Epithelial cell of proximal tubule (primary cell): ENCODE data around the gene PELI2. TPM values are rescaled to one million over a fixed set of nuclear protein-coding genes. Genes with fewer than 3 reads are reported as not detected.
A peak's percentile ranks its signal among the peaks of the same experiment; 100 is the strongest.

ENCODE experiments used
- DNase-seq: peaks from one replicate; pipeline ENCODE4 v3.0.0-alpha.2; 2011; ENCODE audit warnings: low read depth
- H3K4me3 ChIP-seq: 2 replicates; pipeline ENCODE4 v1.5.1; 2011; ENCODE audit warnings: low read depth, mild to moderate bottlenecking, low read length
- total RNA-seq: library from RNA; depleted of rRNA; stranded (reverse); fragments of >200 nt; gene quantifications from 2 replicates; pipeline ENCODE4 v1.2.3, GENCODE V29; 2015
- TF ChIP-seq, protein P1 (sequence below): conservative IDR thresholded peaks from 2 replicates; pipeline ENCODE4 v1.5.1; 2012; ENCODE audit warnings: low read depth, mild to moderate bottlenecking, low read length

Gene PELI2
- total RNA-seq, 1 donor from 2014 or later = 6.6 TPM

DNA sequence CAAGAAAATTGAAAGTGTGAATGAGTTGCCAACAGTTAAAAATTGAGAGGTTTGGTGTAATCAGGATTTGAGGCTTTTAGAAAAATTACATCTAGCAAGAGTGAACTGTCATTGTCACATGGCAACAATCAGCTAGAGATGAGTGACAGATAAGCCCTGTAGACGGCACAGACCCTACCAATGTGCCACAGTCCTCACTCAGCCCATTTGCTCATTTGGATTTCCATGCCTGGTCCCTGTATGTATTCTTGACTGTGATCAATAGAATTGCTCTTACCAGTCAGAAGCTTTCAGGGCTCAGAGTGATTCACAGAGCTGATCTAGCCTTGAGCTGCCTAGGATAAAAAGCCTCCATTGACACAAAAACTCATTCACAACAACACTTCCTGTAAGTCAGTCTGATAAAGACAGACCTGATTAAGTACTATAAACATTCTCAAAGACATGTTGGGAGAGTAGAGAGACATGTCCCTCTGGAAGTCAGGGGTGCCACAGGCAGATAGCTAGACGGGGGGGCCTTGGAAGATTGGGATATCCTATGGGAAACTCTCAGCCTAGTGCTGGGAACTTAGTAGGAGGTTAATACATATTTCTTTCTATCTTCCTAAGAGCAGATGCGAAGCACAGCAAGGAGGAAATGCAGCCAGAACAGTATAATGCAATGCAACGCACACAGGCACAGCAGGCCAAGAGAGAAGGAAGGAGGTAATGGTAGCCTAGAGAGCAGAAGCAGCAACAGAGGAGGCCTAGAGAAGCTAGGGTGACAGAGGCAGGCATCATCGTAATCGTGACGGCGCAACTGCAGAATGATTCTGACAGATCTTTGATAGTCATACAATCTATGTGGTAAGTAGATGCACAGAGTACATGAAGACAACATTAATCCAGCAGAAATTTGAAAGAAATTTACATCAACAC, 2.0 kb upstream of the PELI2 start:
- DNase-seq = no peak
- TF ChIP-seq, protein P1, sequence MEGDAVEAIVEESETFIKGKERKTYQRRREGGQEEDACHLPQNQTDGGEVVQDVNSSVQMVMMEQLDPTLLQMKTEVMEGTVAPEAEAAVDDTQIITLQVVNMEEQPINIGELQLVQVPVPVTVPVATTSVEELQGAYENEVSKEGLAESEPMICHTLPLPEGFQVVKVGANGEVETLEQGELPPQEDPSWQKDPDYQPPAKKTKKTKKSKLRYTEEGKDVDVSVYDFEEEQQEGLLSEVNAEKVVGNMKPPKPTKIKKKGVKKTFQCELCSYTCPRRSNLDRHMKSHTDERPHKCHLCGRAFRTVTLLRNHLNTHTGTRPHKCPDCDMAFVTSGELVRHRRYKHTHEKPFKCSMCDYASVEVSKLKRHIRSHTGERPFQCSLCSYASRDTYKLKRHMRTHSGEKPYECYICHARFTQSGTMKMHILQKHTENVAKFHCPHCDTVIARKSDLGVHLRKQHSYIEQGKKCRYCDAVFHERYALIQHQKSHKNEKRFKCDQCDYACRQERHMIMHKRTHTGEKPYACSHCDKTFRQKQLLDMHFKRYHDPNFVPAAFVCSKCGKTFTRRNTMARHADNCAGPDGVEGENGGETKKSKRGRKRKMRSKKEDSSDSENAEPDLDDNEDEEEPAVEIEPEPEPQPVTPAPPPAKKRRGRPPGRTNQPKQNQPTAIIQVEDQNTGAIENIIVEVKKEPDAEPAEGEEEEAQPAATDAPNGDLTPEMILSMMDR = no peak

DNA sequence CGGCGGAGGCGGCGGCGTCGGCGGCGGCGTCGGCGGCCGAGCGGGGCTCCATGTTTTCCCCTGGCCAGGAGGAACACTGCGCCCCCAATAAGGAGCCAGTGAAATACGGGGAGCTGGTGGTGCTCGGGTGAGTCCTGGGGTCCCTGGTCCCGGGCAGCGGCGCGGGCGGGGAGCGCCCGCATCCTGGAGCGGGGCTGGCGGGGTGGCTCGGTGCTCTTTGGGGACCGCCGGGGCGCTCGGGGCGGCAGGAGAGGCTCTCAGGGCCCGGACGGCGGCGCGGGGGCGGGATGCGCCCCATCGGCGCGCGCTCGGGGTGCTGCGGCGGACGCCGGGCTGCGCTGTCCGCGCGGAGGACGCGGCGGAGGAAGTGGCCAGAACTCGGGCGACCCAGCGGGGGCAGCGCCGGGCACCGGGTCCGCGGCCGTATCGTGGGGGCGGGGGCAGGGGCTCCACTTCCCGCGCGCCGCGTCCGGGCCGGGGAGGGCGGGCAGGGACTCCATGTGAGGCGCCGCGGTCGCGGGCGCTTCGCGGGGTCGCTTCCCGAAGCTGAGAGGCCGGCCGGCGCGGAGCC, 485 bp downstream of the PELI2 start:
- peak overlapping the region; percentile 80 for H3K4me3 ChIP-seq
- TF ChIP-seq, protein P1 = no peak
- no peak for DNase-seq

More for the DNA sequence above, 2.0 kb upstream of the PELI2 start:
- H3K4me3 ChIP-seq = no peak overlapping the region

DNA sequence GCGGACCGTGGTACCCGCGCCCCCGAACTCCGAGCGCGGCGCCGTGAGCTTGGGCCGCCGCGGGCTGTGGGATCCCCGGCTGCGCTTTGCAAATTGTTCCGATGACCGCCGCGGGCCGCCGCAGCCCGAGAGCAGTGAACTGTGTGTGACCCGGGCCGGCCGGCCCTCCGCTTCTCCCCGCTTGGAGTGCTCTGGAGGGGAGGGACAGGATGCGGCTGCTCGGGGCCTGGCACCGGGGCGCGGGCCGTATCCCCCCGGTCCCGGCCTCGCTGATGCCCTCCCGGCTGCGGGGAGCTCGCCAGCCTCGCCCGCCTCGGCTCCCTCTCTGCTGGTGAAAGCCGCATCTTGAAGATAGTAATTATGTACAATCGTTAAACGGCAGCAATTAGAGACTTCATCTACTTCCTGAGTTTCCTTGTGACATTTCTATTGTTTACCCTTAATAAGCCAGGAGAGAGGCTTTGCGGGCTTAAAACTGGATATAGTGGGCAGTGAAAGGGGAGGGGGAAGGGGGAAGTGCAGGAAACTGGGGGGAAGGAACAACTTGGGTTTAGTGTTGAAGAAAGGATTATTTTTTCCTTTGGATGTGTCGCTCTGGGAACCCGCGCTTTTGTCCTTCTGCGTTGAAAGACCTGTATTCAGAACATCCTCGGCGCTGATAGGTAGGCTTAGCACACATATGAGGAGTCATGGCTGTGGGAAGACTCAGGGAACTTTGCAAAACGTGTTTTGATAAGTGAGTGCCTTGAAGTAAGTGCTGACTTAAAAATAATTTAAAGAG, 1.2 kb downstream of the PELI2 start:
- TF ChIP-seq, protein P1 = no peak
- peak overlapping the region; percentile 80 for H3K4me3 ChIP-seq
- DNase-seq = no peak

DNA sequence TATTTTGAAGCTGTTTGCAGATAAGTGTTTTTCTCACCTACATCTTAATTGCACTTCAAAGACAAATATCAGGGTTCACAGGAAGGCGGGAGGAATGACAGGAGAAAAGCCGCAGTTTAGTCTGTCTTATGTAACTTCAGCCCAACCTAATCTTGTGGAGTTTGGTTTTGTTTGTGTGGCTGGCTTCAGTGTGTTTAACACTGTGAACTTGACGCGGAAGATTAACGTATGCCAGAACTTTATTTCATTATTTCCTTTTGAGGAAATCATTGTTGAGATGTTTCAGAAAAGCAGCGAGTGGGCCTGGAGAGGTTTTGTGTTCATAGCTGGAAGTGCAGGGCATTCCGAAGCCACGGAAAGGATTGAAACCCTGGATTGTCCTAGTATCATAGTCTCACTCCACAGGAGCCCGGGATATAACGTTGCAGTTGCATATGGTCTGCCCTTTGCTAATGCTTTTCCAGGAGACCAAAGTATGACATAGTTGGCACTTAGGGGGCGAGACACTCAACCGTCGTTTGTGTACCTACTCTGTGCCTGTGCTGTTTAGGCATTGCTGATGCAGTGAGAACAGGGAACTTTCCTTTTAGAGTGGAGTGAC, 2.0 kb downstream of the PELI2 start:
- peak overlapping the region; percentile 80 for H3K4me3 ChIP-seq
- TF ChIP-seq, protein P1 = peak; percentile 13
- no peak for DNase-seq

DNA sequence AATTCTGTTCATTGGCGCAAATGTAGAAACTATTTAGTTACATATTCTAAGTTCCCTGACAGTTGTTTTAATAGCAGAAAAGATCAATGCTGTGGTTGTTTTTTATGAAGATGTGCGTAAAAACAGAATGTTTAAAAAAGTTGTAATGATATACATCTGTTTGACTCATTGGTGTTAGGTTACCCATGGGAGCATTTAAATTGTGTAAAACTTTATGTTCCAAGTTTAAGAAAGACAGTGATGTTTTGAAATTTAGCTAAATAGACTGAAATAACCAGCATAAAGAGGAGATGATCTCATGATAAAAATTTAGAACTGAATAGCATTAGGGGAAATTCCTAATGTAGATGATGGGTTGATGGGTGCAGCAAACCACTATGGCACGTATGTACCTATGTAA, 3.6 kb downstream of the PELI2 start:
- H3K4me3 ChIP-seq = no peak overlapping the region
- TF ChIP-seq, protein P1 = no peak
- DNase-seq = no peak

DNA sequence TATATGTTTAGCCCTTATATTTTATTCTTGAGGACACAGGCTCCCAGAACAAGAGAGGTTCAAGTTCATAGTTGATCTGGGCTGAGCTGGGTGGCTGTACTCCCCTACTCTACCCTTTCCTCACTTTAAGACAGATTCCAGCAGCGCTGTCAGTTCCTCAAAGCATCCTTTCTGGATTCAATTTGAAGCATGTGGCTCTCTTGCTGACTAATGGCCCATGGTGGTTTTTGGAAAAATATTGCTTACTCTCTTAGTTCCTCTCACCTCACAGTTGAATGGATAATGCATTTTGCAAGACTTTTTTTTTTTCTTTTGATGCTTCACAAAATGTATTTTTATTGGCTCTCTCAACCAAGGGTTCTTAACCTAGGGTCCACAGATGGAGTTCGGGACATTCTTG, 4.1 kb downstream of the PELI2 start:
- TF ChIP-seq, protein P1 = no peak
- DNase-seq = no peak
- no peak overlapping the region for H3K4me3 ChIP-seq
